GM21381 (cell line): ENCODE results near the gene CGB5.
"Not testable (repeated sequence)": the region's sequence is repeated elsewhere in the genome, so short reads cannot be mapped to it uniquely, and the experiment has no call there.

Experiments used
- ATAC-seq: cut with Tn5 transposase; IDR thresholded peaks from one replicate; pipeline ENCODE4 v1.9.1; 2021; ENCODE audit warnings: mild to moderate bottlenecking, moderate library complexity; ENCODE audit not compliant: unreplicated experiment

Gene CGB5

DNA sequence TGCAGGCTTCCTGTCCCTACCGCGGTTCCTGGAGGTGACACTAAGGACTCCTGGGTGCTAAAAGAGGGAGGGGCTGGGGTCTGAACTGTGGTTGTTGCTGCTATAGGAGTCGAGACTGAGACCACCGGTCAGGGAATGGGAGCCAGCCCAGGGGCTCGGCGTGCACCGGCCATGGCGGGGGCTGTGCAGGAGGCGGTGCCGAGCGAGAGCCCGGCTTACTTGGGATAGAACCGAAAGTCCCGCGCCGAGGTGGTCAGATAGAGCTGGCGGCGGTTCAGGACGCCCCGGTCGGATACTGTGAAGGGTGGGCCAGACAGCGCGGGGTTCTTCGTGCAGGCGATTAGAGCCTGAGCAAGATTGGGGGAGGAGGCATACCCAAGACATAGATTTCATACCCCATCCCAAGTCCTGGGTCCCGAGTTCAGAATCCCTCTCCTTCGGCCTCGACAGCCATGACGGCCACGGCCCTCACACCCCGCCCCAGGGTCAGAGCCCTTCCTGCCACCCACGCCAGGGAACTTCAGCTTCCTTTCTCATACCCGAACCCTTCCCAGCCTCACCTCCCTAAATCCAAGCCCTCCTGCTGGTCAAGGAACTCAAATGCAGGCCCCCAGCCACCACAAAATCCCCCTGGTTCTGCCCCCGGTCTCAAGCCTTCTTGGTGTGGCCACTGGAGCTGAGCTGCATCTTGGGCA, 13.4 kb downstream of the CGB5 start:
- ATAC-seq, result not testable (repeated sequence)

GRCh38 chr19:49057636-49058234, 14.1 kb downstream of the CGB5 start, which contains the start of gene CGB7:
Gene CGB7 (minus strand): TSS chr19:49057749. CDS start chr19:49055375, 2,374 bp downstream.
- no peak for ATAC-seq

DNA sequence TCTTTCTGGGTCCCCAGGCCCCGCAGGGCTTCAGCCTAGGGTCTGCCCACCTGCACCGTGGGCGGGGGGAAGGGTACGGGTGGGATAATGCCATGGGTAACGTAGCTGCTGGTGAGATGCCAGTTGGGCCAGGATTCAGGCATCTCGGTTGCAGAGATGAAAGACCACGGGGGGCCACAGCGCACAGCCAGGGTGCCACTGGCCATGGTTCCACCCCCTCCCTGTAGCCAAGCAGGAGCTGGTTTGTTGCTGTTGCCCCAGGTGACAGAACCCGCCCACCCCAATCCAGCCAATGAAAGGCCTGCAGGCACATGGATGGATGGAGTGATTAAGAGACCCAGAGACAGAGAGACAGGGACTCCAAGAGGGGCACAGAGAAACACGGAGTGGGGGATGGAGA, 14.9 kb downstream of the CGB5 start:
- ATAC-seq, result no peak

- no peak for ATAC-seq
These were observed 15.4 kb downstream of the CGB5 start for GRCh38 chr19:49059053-49059452.

DNA sequence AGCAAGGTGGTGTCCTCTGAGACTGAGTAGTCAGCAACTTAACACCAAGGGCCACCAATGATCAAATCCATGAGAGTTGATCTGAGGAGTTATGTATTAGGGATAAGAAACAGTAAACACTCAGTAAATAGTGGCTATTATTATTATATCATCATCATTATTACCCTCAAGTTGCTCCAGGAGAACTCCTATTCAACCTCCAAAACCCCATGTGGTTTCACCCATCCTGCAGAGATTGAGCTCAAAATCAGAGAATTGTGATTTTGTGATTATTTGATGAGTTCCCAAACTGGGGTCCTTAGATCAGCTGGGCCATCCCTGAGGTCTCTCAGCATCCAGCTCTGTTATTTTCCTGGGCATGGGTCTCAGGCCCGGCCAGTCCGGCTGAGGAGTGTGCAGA, 17.4 kb downstream of the CGB5 start:
- ATAC-seq, result no peak

DNA sequence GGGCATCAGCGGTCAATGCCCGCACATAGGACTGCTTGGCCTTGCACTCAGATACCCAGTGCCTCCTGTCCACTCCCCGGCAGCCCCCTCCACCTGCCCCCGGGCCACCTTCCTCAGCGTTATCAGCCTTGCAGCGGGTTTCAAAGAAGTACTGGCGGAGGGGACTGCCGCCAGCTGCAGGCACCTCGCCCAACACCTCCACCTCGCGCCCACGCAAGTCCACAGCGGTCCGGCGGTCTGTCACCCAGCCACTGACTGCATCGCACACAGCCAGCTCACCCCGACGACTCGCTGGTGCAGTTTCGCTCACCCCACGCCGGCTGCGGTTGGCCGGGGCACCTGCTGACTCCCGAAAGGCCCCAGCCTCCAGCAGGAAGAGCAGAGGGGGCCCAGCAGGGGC, 17.8 kb downstream of the CGB5 start:
- ATAC-seq, result no peak

DNA sequence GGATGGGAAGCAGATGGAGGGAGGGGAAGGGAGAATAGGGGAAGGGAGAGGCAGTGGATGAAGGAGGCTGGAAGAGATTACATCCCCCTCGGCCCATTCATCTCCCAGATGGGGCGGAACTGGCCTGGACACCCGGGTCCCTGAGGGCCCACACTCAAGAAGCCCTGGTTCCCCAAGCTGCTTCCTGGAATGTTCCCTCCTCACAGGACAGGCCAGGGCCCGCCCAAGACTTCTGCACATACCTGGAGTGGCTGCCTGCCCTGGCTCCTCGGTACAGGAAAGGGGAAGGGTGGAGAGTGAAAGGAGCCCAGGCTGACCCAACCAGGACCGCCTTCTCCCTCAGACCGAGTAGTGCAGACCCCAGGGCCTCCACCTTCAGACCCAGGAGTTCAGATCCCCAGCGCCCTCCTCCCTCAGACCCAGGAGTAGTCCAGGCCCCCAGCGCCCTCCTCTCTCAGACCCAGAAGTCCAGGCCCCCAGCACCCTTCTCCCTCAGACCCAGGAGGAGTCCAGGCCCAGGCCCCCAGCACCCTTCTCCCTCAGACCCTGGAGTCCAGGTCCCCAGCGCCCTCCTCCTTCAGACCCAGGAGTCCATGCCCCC, 20.5 kb downstream of the CGB5 start:
- no peak for ATAC-seq

GRCh38 chr19:49064768-49065611, 21.3 kb downstream of the CGB5 start, which contains the start of gene NTF4:
Gene NTF4 (minus strand): TSS chr19:49064818. CDS start chr19:49061997, 2,821 bp downstream.
- ATAC-seq, result no peak

- ATAC-seq, result no peak
These were observed 22.4 kb downstream of the CGB5 start for GRCh38 chr19:49065905-49066512.

GRCh38 chr19:49067554-49067953, 23.9 kb downstream of the CGB5 start:
- no peak for ATAC-seq

GRCh38 chr19:49069026-49069425, 25.4 kb downstream of the CGB5 start:
- ATAC-seq, result no peak

- ATAC-seq, result no peak
These were observed 26.8 kb downstream of the CGB5 start for GRCh38 chr19:49070416-49070815.

GRCh38 chr19:49071860-49072547, 28.4 kb downstream of the CGB5 start:
- no peak for ATAC-seq

- no peak for ATAC-seq
These were observed 30.1 kb downstream of the CGB5 start for GRCh38 chr19:49073514-49074378.

DNA sequence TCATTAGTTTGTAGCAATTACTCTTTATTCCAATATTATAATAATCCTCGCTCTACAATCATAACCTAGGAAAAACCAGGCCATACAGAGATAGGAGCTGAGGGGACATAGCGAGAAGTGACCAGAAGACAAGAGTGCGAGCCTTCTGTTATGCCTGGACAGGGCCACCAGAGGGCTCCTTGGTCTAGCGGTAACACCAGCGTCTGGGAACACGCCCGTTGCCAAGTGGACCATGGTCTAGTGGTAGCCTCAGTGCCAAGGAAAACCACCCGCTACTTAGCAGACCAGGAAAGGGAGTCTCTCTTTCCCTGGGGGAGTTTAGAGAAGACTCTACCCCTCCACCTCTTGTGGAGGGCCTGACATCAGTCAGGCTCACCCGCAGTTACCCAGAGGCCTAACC, 31.2 kb downstream of the CGB5 start:
- not testable (repeated sequence) for ATAC-seq

DNA sequence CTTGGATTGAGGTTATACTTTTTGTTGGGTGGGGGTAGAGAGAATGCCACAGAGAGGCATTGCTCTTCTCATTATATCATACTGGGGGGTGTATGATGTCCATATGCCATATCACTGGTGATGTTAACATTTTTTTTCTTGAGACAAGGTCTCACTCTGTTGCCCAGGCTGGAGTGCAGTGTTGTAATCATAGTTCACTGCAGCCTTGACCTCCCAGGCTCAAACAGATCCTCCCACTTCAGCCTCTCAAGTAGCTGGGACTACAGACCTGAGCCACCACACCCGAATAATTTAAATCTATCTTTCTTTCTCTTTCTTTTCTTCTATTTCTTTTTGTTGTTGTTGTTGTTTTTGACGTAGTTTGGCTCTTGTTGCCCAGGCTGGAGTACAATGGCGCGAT, 36.7 kb downstream of the CGB5 start:
- ATAC-seq, result no peak

GRCh38 chr19:49081273-49081672, 37.6 kb downstream of the CGB5 start:
- no peak for ATAC-seq

DNA sequence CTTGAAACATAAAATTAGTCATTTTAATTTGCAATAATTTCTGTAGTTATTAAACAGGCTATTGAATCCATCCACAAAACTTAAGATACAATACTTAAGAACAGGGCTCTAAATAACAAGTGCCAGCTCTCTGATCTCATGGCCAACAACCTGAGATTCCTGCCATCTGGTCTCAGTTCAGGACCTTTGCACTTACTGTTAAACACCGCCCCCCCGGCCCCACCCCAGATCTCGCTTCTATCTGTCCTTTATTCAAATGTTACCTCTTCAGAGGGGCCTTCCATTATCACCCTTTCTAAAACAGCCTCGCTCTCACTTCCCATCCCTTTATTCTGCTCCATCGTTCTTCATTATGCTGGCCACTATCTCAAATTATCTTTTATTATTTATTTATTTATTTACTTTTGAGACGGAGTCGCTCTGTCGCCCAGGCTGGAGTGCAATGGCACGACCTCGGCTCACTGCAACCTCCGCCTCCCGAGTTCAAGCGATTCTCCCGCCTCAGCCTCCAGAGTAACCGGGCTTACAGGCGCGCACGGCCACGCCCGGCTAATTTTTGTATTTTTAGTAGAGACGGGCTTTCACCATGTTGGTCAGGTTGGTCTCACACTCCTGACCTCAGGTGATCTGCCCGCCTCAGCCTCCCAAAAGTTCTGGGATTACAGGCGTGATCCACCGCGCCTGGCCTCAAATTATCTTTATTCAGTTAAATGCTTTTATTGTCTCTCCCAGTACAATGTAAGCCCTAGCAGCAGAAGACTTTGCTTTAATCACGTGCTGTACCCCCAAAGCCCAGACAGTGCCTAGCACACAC, 40.8 kb downstream of the CGB5 start:
- ATAC-seq, result no peak
